ENCODE results near the gene BEST2.

Gene BEST2

GRCh38 chr19:12722566-12723380 is 28.8 kb upstream of the BEST2 start:
- DNase-seq = peak; percentile 99
- peak; percentile 76 for TF ChIP-seq POLR2A (IDR thresholded peaks at IDR 0.05; ENCODE audit: low read length)
- TF ChIP-seq GATA1 (IDR thresholded peaks at IDR 0.05; ENCODE audit: low read depth, low read length) = no peak

- TF ChIP-seq POLR2A (IDR thresholded peaks at IDR 0.05; ENCODE audit: low read length) = no peak
- no peak for TF ChIP-seq GATA1 (IDR thresholded peaks at IDR 0.05; ENCODE audit: low read depth, low read length)
- DNase-seq = peak; percentile 52 to 54
These were observed 28.3 kb upstream of the BEST2 start for GRCh38 chr19:12723381-12723640.

GRCh38 chr19:12723641-12724426 is 27.8 kb upstream of the BEST2 start, which contains the start of gene TNPO2:
TSS of gene TNPO2 (minus strand) at chr19:12723932. CDS start at chr19:12720977, 2,955 bp downstream.
- DNase-seq = peak; percentile 76 to 83
- TF ChIP-seq GATA1 (IDR thresholded peaks at IDR 0.05; ENCODE audit: low read depth, low read length) (no peak), POLR2A (IDR thresholded peaks at IDR 0.05; ENCODE audit: low read length) (peak; percentile 56)

GRCh38 chr19:12725612-12726011 is 26.0 kb upstream of the BEST2 start:
- DNase-seq = peak in 1 of 2 experiments; percentile 30

GRCh38 chr19:12726988-12727316 is 24.6 kb upstream of the BEST2 start:
- no peak for DNase-seq
- no peak for TF ChIP-seq GATA1 (IDR thresholded peaks at IDR 0.05; ENCODE audit: low read depth, low read length)
- TF ChIP-seq POLR2A (IDR thresholded peaks at IDR 0.05; ENCODE audit: low read length) = no peak

- no peak for DNase-seq
- TF ChIP-seq GATA1 (IDR thresholded peaks at IDR 0.05; ENCODE audit: low read depth, low read length) (no peak), POLR2A (IDR thresholded peaks at IDR 0.05; ENCODE audit: low read length) (no peak)
These were observed 23.7 kb upstream of the BEST2 start for GRCh38 chr19:12727745-12728433.

- TF ChIP-seq POLR2A (IDR thresholded peaks at IDR 0.05; ENCODE audit: low read length) (no peak), GATA1 (IDR thresholded peaks at IDR 0.05; ENCODE audit: low read depth, low read length) (no peak)
- no peak for DNase-seq
These were observed 21.5 kb upstream of the BEST2 start for GRCh38 chr19:12730064-12730463.

GRCh38 chr19:12731337-12731736 is 20.3 kb upstream of the BEST2 start:
- no peak for DNase-seq
- no peak for TF ChIP-seq POLR2A (IDR thresholded peaks at IDR 0.05; ENCODE audit: low read length)
- TF ChIP-seq GATA1 (IDR thresholded peaks at IDR 0.05; ENCODE audit: low read depth, low read length) = no peak

GRCh38 chr19:12733369-12734214 is 18.0 kb upstream of the BEST2 start:
- peak; percentile 82 to 85 for DNase-seq

GRCh38 chr19:12736995-12737834 is 14.4 kb upstream of the BEST2 start, which contains the start of gene GET3:
TSS of gene GET3 (plus strand) at chr19:12737497. CDS start at chr19:12737506, 9 bp downstream.
- DNase-seq = peak; percentile 96 to 99

More at GRCh38 chr19:12733369-12734214, 18.0 kb upstream of the BEST2 start:
- TF ChIP-seq GATA1 (IDR thresholded peaks at IDR 0.05; ENCODE audit: low read depth, low read length) (no peak), POLR2A (IDR thresholded peaks at IDR 0.05; ENCODE audit: low read length) (no peak)

GRCh38 chr19:12737835-12738351 is 13.7 kb upstream of the BEST2 start:
- peak in 1 of 2 experiments; percentile 59 for DNase-seq
- no peak for TF ChIP-seq POLR2A (IDR thresholded peaks at IDR 0.05; ENCODE audit: low read length)

More at GRCh38 chr19:12736995-12737834, 14.4 kb upstream of the BEST2 start, which contains the start of gene GET3:
- TF ChIP-seq GATA1 (IDR thresholded peaks at IDR 0.05; ENCODE audit: low read depth, low read length) = no peak
- peak; percentile 73 for TF ChIP-seq POLR2A (IDR thresholded peaks at IDR 0.05; ENCODE audit: low read length)

- TF ChIP-seq POLR2A (IDR thresholded peaks at IDR 0.05; ENCODE audit: low read length) (no peak), GATA1 (IDR thresholded peaks at IDR 0.05; ENCODE audit: low read depth, low read length) (no peak)
- no peak for DNase-seq
These were observed 6.3 kb upstream of the BEST2 start for GRCh38 chr19:12745166-12745897.

Data from erythroblast (primary cell).